Measurements from ENCODE around the gene INPP5E. TPM values are rescaled to one million over a fixed set of nuclear protein-coding genes. Genes with fewer than 3 reads are reported as not detected.

The INPP5E gene
- total and polyA plus RNA-seq, 2 experiments from 2014 or later, result 5.8 to 13.4 TPM

DNA sequence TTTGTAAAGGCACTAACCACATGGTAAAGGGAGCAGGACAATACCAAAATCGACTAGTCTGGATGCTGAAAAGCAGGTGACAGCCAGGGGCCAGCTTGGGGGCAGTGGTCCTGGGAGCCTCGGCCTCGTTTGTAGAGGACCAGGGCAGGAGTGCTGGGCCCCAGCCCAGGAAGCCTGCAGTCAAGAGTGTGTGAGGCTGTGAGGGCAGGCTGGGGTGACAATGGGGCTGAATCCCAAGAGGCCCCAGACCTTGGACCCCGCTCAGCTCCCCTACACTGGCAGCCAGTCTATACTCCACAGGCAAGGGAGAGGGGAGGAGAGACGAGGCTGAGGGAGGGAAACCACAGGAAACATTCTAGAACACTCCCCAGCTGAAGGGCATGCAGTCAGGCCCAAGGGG lies 2.6 kb upstream of the INPP5E start:
- Histone ChIP-seq H3F3A (replicated peaks; ENCODE audit: low read depth) (peaks cover 31% of the 10 kb centered on the region), H3K36me3 (ENCODE audit: insufficient read depth) (peaks cover 27% of the 10 kb centered on the region), H3K27me3 (ENCODE audit: insufficient read depth) (no peaks in the 10 kb centered on the region), H3K79me2 (replicated peaks; ENCODE audit: insufficient read depth) (peaks cover 13% of the 10 kb centered on the region), H2AFZ (no peak overlapping the region), H3K27ac (ENCODE audit: low read depth) (no peak overlapping the region), H3K9me2 (ENCODE audit: insufficient read depth) (no peaks in the 10 kb centered on the region), H3K4me1 (ENCODE audit: insufficient read depth) (no peaks in the 10 kb centered on the region), H3K4me2 (no peak overlapping the region), H4K20me1 (replicated peaks; ENCODE audit: insufficient read depth) (peaks cover 21% of the 10 kb centered on the region), H3K4me3 (no peak overlapping the region)
- H3K27ac Mint-ChIP-seq, result no peak overlapping the region
- TF ChIP-seq ZNF331 (CRISPR knock-in tag; IDR thresholded peaks at IDR 0.05; ENCODE audit: low read depth) (no peak), EZH2phosphoT487 (IDR thresholded peaks at IDR 0.05; ENCODE audit: unreplicated experiment) (no peak), EZH2 (IDR thresholded peaks at IDR 0.05; ENCODE audit: low read depth, unreplicated experiment) (no peak), NANOG (IDR thresholded peaks at IDR 0.05; ENCODE audit: borderline replicate concordance) (no peak), STAT1 (IDR thresholded peaks at IDR 0.05; ENCODE audit: unreplicated experiment) (no peak), ZNF114 (CRISPR knock-in tag; IDR thresholded peaks at IDR 0.05) (no peak), POLR2AphosphoS5 (IDR thresholded peaks at IDR 0.05; ENCODE audit: low read depth) (no peak), CREB1 (CRISPR knock-in tag; IDR thresholded peaks at IDR 0.05; ENCODE audit: low read depth) (no peak), JUNB (IDR thresholded peaks at IDR 0.05; ENCODE audit: unreplicated experiment) (no peak)
- TF ChIP-seq, protein P1, sequence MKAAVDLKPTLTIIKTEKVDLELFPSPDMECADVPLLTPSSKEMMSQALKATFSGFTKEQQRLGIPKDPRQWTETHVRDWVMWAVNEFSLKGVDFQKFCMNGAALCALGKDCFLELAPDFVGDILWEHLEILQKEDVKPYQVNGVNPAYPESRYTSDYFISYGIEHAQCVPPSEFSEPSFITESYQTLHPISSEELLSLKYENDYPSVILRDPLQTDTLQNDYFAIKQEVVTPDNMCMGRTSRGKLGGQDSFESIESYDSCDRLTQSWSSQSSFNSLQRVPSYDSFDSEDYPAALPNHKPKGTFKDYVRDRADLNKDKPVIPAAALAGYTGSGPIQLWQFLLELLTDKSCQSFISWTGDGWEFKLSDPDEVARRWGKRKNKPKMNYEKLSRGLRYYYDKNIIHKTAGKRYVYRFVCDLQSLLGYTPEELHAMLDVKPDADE (IDR thresholded peaks at IDR 0.05), result no peak
- TF ChIP-seq, protein P2, sequence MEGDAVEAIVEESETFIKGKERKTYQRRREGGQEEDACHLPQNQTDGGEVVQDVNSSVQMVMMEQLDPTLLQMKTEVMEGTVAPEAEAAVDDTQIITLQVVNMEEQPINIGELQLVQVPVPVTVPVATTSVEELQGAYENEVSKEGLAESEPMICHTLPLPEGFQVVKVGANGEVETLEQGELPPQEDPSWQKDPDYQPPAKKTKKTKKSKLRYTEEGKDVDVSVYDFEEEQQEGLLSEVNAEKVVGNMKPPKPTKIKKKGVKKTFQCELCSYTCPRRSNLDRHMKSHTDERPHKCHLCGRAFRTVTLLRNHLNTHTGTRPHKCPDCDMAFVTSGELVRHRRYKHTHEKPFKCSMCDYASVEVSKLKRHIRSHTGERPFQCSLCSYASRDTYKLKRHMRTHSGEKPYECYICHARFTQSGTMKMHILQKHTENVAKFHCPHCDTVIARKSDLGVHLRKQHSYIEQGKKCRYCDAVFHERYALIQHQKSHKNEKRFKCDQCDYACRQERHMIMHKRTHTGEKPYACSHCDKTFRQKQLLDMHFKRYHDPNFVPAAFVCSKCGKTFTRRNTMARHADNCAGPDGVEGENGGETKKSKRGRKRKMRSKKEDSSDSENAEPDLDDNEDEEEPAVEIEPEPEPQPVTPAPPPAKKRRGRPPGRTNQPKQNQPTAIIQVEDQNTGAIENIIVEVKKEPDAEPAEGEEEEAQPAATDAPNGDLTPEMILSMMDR (conservative IDR thresholded peaks at IDR 0.05; ENCODE audit: low read depth in 2 of 2), result no peak
- TF ChIP-seq, protein P3, sequence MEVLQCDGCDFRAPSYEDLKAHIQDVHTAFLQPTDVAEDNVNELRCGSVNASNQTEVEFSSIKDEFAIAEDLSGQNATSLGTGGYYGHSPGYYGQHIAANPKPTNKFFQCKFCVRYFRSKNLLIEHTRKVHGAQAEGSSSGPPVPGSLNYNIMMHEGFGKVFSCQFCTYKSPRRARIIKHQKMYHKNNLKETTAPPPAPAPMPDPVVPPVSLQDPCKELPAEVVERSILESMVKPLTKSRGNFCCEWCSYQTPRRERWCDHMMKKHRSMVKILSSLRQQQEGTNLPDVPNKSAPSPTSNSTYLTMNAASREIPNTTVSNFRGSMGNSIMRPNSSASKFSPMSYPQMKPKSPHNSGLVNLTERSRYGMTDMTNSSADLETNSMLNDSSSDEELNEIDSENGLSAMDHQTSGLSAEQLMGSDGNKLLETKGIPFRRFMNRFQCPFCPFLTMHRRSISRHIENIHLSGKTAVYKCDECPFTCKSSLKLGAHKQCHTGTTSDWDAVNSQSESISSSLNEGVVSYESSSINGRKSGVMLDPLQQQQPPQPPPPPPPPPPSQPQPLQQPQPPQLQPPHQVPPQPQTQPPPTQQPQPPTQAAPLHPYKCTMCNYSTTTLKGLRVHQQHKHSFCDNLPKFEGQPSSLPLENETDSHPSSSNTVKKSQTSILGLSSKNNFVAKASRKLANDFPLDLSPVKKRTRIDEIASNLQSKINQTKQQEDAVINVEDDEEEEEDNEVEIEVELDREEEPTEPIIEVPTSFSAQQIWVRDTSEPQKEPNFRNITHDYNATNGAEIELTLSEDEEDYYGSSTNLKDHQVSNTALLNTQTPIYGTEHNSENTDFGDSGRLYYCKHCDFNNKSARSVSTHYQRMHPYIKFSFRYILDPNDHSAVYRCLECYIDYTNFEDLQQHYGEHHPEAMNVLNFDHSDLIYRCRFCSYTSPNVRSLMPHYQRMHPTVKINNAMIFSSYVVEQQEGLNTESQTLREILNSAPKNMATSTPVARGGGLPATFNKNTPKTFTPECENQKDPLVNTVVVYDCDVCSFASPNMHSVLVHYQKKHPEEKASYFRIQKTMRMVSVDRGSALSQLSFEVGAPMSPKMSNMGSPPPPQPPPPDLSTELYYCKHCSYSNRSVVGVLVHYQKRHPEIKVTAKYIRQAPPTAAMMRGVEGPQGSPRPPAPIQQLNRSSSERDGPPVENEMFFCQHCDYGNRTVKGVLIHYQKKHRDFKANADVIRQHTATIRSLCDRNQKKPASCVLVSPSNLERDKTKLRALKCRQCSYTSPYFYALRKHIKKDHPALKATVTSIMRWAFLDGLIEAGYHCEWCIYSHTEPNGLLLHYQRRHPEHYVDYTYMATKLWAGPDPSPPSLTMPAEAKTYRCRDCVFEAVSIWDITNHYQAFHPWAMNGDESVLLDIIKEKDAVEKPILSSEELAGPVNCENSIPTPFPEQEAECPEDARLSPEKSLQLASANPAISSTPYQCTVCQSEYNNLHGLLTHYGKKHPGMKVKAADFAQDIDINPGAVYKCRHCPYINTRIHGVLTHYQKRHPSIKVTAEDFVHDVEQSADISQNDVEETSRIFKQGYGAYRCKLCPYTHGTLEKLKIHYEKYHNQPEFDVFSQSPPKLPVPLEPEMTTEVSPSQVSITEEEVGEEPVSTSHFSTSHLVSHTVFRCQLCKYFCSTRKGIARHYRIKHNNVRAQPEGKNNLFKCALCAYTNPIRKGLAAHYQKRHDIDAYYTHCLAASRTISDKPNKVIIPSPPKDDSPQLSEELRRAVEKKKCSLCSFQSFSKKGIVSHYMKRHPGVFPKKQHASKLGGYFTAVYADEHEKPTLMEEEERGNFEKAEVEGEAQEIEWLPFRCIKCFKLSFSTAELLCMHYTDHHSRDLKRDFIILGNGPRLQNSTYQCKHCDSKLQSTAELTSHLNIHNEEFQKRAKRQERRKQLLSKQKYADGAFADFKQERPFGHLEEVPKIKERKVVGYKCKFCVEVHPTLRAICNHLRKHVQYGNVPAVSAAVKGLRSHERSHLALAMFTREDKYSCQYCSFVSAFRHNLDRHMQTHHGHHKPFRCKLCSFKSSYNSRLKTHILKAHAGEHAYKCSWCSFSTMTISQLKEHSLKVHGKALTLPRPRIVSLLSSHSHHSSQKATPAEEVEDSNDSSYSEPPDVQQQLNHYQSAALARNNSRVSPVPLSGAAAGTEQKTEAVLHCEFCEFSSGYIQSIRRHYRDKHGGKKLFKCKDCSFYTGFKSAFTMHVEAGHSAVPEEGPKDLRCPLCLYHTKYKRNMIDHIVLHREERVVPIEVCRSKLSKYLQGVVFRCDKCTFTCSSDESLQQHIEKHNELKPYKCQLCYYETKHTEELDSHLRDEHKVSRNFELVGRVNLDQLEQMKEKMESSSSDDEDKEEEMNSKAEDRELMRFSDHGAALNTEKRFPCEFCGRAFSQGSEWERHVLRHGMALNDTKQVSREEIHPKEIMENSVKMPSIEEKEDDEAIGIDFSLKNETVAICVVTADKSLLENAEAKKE (CRISPR knock-in tag; IDR thresholded peaks at IDR 0.05), result no peak
- TF ChIP-seq, protein P4, sequence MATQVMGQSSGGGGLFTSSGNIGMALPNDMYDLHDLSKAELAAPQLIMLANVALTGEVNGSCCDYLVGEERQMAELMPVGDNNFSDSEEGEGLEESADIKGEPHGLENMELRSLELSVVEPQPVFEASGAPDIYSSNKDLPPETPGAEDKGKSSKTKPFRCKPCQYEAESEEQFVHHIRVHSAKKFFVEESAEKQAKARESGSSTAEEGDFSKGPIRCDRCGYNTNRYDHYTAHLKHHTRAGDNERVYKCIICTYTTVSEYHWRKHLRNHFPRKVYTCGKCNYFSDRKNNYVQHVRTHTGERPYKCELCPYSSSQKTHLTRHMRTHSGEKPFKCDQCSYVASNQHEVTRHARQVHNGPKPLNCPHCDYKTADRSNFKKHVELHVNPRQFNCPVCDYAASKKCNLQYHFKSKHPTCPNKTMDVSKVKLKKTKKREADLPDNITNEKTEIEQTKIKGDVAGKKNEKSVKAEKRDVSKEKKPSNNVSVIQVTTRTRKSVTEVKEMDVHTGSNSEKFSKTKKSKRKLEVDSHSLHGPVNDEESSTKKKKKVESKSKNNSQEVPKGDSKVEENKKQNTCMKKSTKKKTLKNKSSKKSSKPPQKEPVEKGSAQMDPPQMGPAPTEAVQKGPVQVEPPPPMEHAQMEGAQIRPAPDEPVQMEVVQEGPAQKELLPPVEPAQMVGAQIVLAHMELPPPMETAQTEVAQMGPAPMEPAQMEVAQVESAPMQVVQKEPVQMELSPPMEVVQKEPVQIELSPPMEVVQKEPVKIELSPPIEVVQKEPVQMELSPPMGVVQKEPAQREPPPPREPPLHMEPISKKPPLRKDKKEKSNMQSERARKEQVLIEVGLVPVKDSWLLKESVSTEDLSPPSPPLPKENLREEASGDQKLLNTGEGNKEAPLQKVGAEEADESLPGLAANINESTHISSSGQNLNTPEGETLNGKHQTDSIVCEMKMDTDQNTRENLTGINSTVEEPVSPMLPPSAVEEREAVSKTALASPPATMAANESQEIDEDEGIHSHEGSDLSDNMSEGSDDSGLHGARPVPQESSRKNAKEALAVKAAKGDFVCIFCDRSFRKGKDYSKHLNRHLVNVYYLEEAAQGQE (IDR thresholded peaks at IDR 0.05; ENCODE audit: unreplicated experiment), result no peak
- peaks cover 10% of the 10 kb centered on the region for H3K4me1 Mint-ChIP-seq
- DNase-seq (ENCODE audit: low spot score), result no peak
- no peak for ATAC-seq
- H3K27me3 Mint-ChIP-seq (ENCODE audit: insufficient read depth, low read depth, poor library complexity), result peaks cover 7% of the 10 kb centered on the region
- H3K9me3 Mint-ChIP-seq, result peaks cover 2% of the 10 kb centered on the region; the same call in 1 of the 3 replicates
- H3K4me3 Mint-ChIP-seq, result no peak overlapping the region
- H3K36me3 Mint-ChIP-seq (ENCODE audit: low read depth), result peaks cover 61% of the 10 kb centered on the region
